Esophagus squamous epithelium (tissue), 4 donors: ENCODE results near the gene P4HA2.

ENCODE experiments used
- POLR2A ChIP-seq, 4 donors: fragments of 450-650 bp; IDR thresholded peaks; one replicate each; pipeline ENCODE4 v1.6.1; 2017; ENCODE audit warnings: antibody characterized with exemption in 4 of 4, mild to moderate bottlenecking in 4 of 4, moderate library complexity in 3 of 4
- TF ChIP-seq, protein P1 (sequence below), 6 experiments: fragments of 450-650 bp in 4 of 6; fragments of 200-600 bp in 2 of 6; sonication (generic) in 2 of 6; IDR thresholded peaks; one replicate each; pipeline ENCODE4 v1.5.1; 2016 to 2019; ENCODE audit warnings: antibody characterized with exemption in 6 of 6, mild to moderate bottlenecking in 4 of 6, moderate library complexity in 4 of 6

DNA sequence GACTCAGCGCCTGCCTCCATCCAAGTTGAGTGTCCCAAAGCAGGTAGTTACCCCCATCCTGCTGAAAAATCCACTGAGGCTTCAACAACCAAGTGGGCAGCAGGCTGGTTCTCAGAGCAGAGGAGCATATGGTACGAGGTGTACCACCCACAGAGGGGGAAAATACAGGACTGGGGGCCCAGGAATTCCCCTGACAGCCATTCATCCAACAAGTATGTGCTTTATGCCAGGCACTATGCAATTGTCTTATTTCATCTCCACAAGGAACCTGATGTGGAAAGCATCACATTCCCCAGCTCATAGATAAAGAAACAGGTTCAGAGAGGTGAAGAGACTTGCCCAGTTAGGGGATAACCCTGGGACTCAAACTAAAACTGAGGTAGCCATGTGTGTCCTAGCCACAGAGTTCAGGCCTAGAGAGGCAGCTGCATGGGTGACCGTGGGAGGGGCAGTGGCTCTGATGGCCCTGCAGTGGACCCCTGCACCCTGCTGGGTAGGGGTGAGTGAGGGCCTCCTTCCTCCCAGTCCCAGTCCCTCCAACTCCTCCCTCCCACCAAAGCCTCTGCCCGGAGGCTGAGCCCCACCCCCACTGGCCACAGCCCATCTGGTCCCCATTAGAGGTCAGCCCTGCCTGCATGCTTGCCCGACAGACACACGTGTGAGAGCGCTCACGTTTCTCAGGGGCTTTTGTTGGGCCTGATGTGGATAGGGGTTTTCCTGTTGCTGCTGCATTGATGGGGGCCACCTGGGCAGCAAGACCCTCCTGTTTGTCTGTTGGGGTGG lies 41.3 kb upstream of the P4HA2 start:
- TF ChIP-seq, protein P1, sequence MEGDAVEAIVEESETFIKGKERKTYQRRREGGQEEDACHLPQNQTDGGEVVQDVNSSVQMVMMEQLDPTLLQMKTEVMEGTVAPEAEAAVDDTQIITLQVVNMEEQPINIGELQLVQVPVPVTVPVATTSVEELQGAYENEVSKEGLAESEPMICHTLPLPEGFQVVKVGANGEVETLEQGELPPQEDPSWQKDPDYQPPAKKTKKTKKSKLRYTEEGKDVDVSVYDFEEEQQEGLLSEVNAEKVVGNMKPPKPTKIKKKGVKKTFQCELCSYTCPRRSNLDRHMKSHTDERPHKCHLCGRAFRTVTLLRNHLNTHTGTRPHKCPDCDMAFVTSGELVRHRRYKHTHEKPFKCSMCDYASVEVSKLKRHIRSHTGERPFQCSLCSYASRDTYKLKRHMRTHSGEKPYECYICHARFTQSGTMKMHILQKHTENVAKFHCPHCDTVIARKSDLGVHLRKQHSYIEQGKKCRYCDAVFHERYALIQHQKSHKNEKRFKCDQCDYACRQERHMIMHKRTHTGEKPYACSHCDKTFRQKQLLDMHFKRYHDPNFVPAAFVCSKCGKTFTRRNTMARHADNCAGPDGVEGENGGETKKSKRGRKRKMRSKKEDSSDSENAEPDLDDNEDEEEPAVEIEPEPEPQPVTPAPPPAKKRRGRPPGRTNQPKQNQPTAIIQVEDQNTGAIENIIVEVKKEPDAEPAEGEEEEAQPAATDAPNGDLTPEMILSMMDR (IDR thresholded peaks at IDR 0.05) = no peak
- no peak for TF ChIP-seq POLR2A (IDR thresholded peaks at IDR 0.05)
